Measurements from ENCODE around the gene ACTR3. TPM values are rescaled to one million over a fixed set of nuclear protein-coding genes. Genes with fewer than 3 reads are reported as not detected.

Gene ACTR3
- total RNA-seq, 1 experiment from 2014 or later = 169 TPM

- Mint-ChIP-seq H3K27me3 (ENCODE audit: low read depth) (peaks cover 3% of the 10 kb centered on the region; the same call in 1 of the 2 replicates), H3K9me3 (peaks cover 35% of the 10 kb centered on the region), H3K36me3 (peaks cover 13% of the 10 kb centered on the region), H3K4me1 (no peaks in the 10 kb centered on the region), H3K27ac (no peak overlapping the region), H3K4me3 (no peak overlapping the region)
- DNase-seq (ENCODE audit: low spot score) (no peak), ATAC-seq (no peak)
- CTCF ChIA-PET = no interaction called here
- POLR2A ChIA-PET = no interaction called here
- TF ChIP-seq GABPB1 (CRISPR knock-in tag; IDR thresholded peaks at IDR 0.05) (no peak), NFYB (CRISPR knock-in tag; conservative IDR thresholded peaks at IDR 0.05; ENCODE audit: low read depth) (no peak), AFF4 (CRISPR knock-in tag; IDR thresholded peaks at IDR 0.05; ENCODE audit: borderline replicate concordance) (no peak), ETV6 (CRISPR knock-in tag; IDR thresholded peaks at IDR 0.05) (no peak), CREB1 (CRISPR knock-in tag; IDR thresholded peaks at IDR 0.05) (no peak), NR3C1 (CRISPR knock-in tag; conservative IDR thresholded peaks at IDR 0.05; ENCODE audit: low read depth) (no peak), PREB (CRISPR knock-in tag; IDR thresholded peaks at IDR 0.05; ENCODE audit: borderline replicate concordance) (no peak), FOXP4 (CRISPR knock-in tag; IDR thresholded peaks at IDR 0.05) (no peak), HMGXB4 (CRISPR knock-in tag; IDR thresholded peaks at IDR 0.05) (no peak)
Measured at GRCh38 chr2:113973810-113974209, 83.9 kb downstream of the ACTR3 start.

DNA sequence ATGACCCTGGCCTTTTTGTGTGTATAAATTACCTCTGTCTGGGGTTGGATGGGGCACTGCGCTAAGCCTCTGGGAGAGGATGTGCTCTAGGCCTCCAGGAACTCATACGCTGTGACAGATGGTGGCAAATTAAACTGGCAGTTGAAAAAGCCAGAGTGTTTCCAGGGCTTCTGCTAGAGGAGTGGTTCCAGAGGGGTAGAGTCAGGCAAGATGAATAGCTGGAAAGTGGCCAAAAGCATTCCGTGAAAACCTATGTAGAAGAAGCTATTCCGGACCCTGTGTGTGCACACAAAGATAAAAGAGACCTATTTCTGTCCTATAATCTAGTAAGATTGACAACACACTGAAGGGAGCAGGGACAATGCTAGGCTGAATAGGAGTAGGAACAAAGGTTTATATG is 84.8 kb downstream of the ACTR3 start:
- TF ChIP-seq TCF7 (CRISPR knock-in tag; IDR thresholded peaks at IDR 0.05; ENCODE audit: low read depth) (no peak), ZSCAN18 (CRISPR knock-in tag; IDR thresholded peaks at IDR 0.05) (no peak), ZNF219 (CRISPR knock-in tag; IDR thresholded peaks at IDR 0.05; ENCODE audit: borderline replicate concordance) (no peak), MXD4 (CRISPR knock-in tag; IDR thresholded peaks at IDR 0.05; ENCODE audit: borderline replicate concordance) (no peak), TEAD1 (CRISPR knock-in tag; IDR thresholded peaks at IDR 0.05) (no peak), FOXK1 (CRISPR knock-in tag; IDR thresholded peaks at IDR 0.05) (no peak)
- TF ChIP-seq, protein P1, sequence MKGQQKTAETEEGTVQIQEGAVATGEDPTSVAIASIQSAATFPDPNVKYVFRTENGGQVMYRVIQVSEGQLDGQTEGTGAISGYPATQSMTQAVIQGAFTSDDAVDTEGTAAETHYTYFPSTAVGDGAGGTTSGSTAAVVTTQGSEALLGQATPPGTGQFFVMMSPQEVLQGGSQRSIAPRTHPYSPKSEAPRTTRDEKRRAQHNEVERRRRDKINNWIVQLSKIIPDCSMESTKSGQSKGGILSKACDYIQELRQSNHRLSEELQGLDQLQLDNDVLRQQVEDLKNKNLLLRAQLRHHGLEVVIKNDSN (CRISPR knock-in tag; IDR thresholded peaks at IDR 0.05) = no peak
- TF ChIP-seq, protein P2, sequence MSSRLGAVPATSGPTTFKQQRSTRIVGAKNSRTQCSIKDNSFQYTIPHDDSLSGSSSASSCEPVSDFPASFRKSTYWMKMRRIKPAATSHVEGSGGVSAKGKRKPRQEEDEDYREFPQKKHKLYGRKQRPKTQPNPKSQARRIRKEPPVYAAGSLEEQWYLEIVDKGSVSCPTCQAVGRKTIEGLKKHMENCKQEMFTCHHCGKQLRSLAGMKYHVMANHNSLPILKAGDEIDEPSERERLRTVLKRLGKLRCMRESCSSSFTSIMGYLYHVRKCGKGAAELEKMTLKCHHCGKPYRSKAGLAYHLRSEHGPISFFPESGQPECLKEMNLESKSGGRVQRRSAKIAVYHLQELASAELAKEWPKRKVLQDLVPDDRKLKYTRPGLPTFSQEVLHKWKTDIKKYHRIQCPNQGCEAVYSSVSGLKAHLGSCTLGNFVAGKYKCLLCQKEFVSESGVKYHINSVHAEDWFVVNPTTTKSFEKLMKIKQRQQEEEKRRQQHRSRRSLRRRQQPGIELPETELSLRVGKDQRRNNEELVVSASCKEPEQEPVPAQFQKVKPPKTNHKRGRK (CRISPR knock-in tag; IDR thresholded peaks at IDR 0.05; ENCODE audit: borderline replicate concordance) = no peak
- Mint-ChIP-seq H3K27me3 (ENCODE audit: low read depth) (peaks cover 5% of the 10 kb centered on the region), H3K36me3 (peaks cover 16% of the 10 kb centered on the region), H3K9me3 (peaks cover 38% of the 10 kb centered on the region), H3K4me3 (no peak overlapping the region), H3K27ac (no peak overlapping the region), H3K4me1 (no peaks in the 10 kb centered on the region)
- ChIA-PET POLR2A (no interaction called here), CTCF (no interaction called here)
- no peak for DNase-seq (ENCODE audit: low spot score)
- no peak for ATAC-seq

Measured in WTC11 (cell line).